ENCODE data around the gene SLC22A1. TPM values are rescaled to one million over a fixed set of nuclear protein-coding genes. Genes with fewer than 3 reads are reported as not detected.

SLC22A1 gene
- total RNA-seq, 1 donor from 2014 or later, result under 0.01 TPM

DNA sequence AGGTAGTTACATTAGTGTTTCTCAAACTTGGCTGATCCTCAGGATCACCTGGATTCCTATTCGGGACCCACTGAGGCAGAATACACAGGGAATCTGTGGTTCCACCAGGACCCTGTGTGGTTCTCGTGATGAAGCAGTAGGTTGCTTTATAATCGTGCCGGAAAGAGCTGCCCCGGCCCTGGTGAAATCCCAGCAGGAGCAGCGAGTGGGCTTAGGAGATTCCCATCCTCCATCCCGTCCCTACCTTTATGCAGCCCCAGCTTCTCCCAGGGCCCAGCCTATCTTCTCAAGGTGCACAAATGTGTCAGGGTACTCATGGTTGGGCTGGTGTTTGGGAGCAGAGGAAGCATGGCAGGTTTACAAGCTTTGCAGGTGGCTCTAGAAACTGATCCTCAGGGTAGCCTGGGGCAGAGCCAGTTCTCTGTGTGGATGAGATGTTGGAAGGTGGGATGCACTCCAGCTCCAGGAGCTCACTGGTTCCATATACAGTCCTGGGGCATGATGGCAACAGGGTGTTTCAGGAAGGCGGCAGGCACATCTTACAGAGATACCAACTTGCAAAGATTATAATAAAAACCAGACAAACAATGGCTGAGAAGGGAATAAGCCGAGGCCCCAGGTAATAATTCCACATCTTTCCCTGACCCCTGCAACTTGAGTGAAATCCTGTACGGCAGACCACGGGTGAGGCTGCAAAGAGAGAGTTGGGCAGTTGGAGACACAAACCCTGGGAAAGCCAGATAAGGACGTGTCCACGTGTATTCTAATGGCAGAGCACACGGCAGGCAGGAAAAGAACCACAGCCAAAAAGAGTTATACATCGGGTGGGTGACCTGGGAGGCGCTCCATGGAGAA is 5.9 kb downstream of the SLC22A1 start:
- no peaks in the 10 kb centered on the region for H3K36me3 ChIP-seq (ENCODE audit: control insufficient read depth, insufficient read depth, low read length)
- H3K27me3 ChIP-seq (ENCODE audit: control insufficient read depth, insufficient read depth, low read length), result no peaks in the 10 kb centered on the region
- no peak for TF ChIP-seq CTCF (IDR thresholded peaks at IDR 0.05; ENCODE audit: insufficient read depth, low read length, severe bottlenecking)
- H3K4me3 ChIP-seq (ENCODE audit: low read depth, low read length), result no peak overlapping the region
- no peak for FAIRE-seq
- DNase-seq (ENCODE audit: low read depth), result no peak

- no peak for DNase-seq (ENCODE audit: low read depth)
- no peak overlapping the region for H3K4me3 ChIP-seq (ENCODE audit: low read depth, low read length)
- H3K27me3 ChIP-seq (ENCODE audit: control insufficient read depth, insufficient read depth, low read length), result no peaks in the 10 kb centered on the region
- TF ChIP-seq CTCF (IDR thresholded peaks at IDR 0.05; ENCODE audit: insufficient read depth, low read length, severe bottlenecking), result no peak
- FAIRE-seq, result no peak
- H3K36me3 ChIP-seq (ENCODE audit: control insufficient read depth, insufficient read depth, low read length), result no peaks in the 10 kb centered on the region
These were observed 6.6 kb downstream of the SLC22A1 start for GRCh38 chr6:160128125-160128683.

DNA sequence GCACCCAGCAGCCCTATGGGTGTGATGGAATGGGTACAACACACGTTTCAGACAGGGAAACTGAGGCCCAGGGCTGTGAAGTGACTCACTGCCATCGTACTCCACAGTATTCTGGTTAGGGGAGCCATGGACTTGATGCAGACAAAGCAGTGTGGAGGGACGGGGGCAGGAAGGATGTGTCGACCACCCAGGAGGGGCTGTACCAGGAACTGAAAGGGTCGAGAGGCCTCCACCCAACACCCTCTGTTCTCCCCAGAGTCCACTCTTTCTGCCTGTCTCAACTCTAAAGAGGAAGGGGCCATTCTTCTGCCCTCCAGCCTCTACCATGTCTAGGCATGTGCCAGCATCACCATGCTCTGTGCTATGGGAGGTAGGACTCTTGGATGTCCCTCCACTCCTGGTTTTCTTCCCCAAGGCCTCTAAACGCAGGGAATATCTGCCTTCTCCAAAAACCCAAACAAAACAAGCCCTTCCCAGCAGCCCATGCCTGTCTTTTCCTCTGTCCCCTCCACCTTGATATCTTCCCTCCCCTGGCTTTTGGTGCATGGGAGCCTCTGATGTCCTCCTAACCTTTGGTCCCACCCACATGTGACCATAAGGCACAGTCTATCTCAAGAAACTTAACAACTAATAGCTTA is 7.4 kb downstream of the SLC22A1 start:
- no peak for DNase-seq (ENCODE audit: low read depth)
- Histone ChIP-seq H3K27me3 (ENCODE audit: control insufficient read depth, insufficient read depth, low read length) (no peaks in the 10 kb centered on the region), H3K36me3 (ENCODE audit: control insufficient read depth, insufficient read depth, low read length) (no peaks in the 10 kb centered on the region), H3K4me3 (ENCODE audit: low read depth, low read length) (no peak overlapping the region)
- no peak for FAIRE-seq
- TF ChIP-seq CTCF (IDR thresholded peaks at IDR 0.05; ENCODE audit: insufficient read depth, low read length, severe bottlenecking), result no peak

DNA sequence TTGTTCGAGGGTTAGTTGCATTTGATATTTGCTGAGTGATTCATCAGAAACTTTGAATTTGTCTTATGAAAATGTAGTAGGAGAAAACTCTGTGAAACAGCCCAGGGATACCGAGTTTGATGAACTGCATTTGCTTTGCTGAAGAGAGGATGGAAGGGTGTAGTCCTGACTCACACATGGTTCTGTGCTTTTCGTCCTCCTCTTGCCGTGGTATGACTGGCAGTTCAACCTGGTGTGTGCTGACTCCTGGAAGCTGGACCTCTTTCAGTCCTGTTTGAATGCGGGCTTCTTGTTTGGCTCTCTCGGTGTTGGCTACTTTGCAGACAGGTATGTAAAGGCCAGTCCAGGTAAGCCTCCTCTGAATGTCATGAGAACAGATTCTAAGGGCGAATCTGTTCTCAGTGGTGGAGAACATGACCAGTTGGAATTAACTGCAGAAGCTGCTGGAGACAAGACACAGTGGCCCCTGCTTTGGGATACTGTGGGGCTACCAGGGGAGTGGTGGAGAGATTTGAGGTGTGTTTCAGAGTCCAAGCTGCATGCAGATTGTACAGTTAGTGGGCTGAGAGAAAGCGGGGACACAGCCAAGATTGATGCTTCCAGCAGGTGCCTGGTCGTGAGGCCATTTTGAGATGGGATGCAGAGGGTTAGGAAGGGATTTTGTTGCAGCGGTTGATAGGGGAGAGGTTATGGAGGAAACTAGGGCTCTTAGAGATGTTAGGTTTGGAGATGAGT is 8.4 kb downstream of the SLC22A1 start:
- no peaks in the 10 kb centered on the region for H3K36me3 ChIP-seq (ENCODE audit: control insufficient read depth, insufficient read depth, low read length)
- DNase-seq (ENCODE audit: low read depth) (no peak), FAIRE-seq (no peak)
- H3K4me3 ChIP-seq (ENCODE audit: low read depth, low read length), result no peak overlapping the region
- TF ChIP-seq CTCF (IDR thresholded peaks at IDR 0.05; ENCODE audit: insufficient read depth, low read length, severe bottlenecking), result no peak
- no peaks in the 10 kb centered on the region for H3K27me3 ChIP-seq (ENCODE audit: control insufficient read depth, insufficient read depth, low read length)

GRCh38 chr6:160130729-160131484 is 9.3 kb downstream of the SLC22A1 start:
- FAIRE-seq (no peak), DNase-seq (ENCODE audit: low read depth) (no peak)
- H3K27me3 ChIP-seq (ENCODE audit: control insufficient read depth, insufficient read depth, low read length), result no peaks in the 10 kb centered on the region
- H3K4me3 ChIP-seq (ENCODE audit: low read depth, low read length), result no peak overlapping the region
- no peak for TF ChIP-seq CTCF (IDR thresholded peaks at IDR 0.05; ENCODE audit: insufficient read depth, low read length, severe bottlenecking)
- H3K36me3 ChIP-seq (ENCODE audit: control insufficient read depth, insufficient read depth, low read length), result no peaks in the 10 kb centered on the region

All from bronchial epithelial cell (primary cell).